ENCODE data around the gene FEZ2. TPM values are rescaled to one million over a fixed set of nuclear protein-coding genes. Genes with fewer than 3 reads are reported as not detected.

The FEZ2 gene
- total and polyA plus RNA-seq, 2 of the 13 experiments (the other 11 are each of a cell fraction or from before 2014, with no cell fraction given), result 42.5 to 59.1 TPM

GRCh38 chr2:36562973-36563532, 34.9 kb downstream of the FEZ2 start (continued):
- TF ChIP-seq PAF1 (CRISPR knock-in tag; IDR thresholded peaks at IDR 0.05), result no peak
- no peak for TF ChIP-seq DRAP1 (CRISPR knock-in tag; IDR thresholded peaks at IDR 0.05)
- peak; percentile 57 for TF ChIP-seq GATAD2A (CRISPR knock-in tag; IDR thresholded peaks at IDR 0.05)
- TF ChIP-seq CEBPG (CRISPR knock-in tag; IDR thresholded peaks at IDR 0.05), result peak; percentile 80
- TF ChIP-seq ZFY (CRISPR knock-in tag; IDR thresholded peaks at IDR 0.05), result no peak
- TF ChIP-seq KDM1A (CRISPR knock-in tag; IDR thresholded peaks at IDR 0.05), result no peak
- 0 out of 2 replicates have a peak, but pooled peaks have one; percentile 23 for TF ChIP-seq ZKSCAN8 (CRISPR knock-in tag; IDR thresholded peaks at IDR 0.05; ENCODE audit: borderline replicate concordance)
- TF ChIP-seq PRDM10 (CRISPR knock-in tag; IDR thresholded peaks at IDR 0.05; ENCODE audit: low read depth), result no peak
- 0 out of 2 replicates have a peak, but pooled peaks have one; percentile 36 for TF ChIP-seq ZNF12 (CRISPR knock-in tag; IDR thresholded peaks at IDR 0.05)
- TF ChIP-seq MAFK (conservative IDR thresholded peaks at IDR 0.05 in 1 of 2, IDR thresholded peaks at IDR 0.05 in 1 of 2; ENCODE audit: low read length in 2 of 2), result 0 out of 4 replicates have a peak, but pooled peaks of 1 of the 2 experiments have one; percentile 26
- no peak for TF ChIP-seq POLR2AphosphoS5 (IDR thresholded peaks at IDR 0.05; ENCODE audit: low read depth, low read length)
- TF ChIP-seq ZNF816 (CRISPR knock-in tag; IDR thresholded peaks at IDR 0.05; ENCODE audit: borderline replicate concordance), result no peak
- no peak for TF ChIP-seq ZBTB1 (CRISPR knock-in tag; IDR thresholded peaks at IDR 0.05; ENCODE audit: borderline replicate concordance)
- TF ChIP-seq IRF1 (CRISPR knock-in tag; IDR thresholded peaks at IDR 0.05; ENCODE audit: low read depth), result no peak
- TF ChIP-seq POLR2AphosphoS2 (IDR thresholded peaks at IDR 0.05; ENCODE audit: low read depth, low read length), result no peak
- peak; percentile 74; the same call in 1 of the 2 replicates for TF ChIP-seq TFAP4 (IDR thresholded peaks at IDR 0.05; ENCODE audit: borderline replicate concordance, low read depth)
- no peak for TF ChIP-seq MTF1 (CRISPR knock-in tag; IDR thresholded peaks at IDR 0.05)
- TF ChIP-seq ZBTB2 (CRISPR knock-in tag; IDR thresholded peaks at IDR 0.05; ENCODE audit: low read depth), result no peak
